SK-N-SH (cell line): ENCODE measurements around the gene KLHL18. TPM values are rescaled to one million over a fixed set of nuclear protein-coding genes. Genes with fewer than 3 reads are reported as not detected.

Experiments used
- CTCF ChIA-PET: fragments of 300-600, 350-600 bp; formaldehyde crosslinking; extraction: SDS; loops from one replicate; lab custom pipeline; 2021; lab: Yijun Ruan, JAX
- POLR2A ChIA-PET: fragments of 350-600 bp; sonication (Branson Sonifier 250); formaldehyde crosslinking; extraction: SDS; loops from one replicate; lab custom pipeline; 2020; ENCODE audit warnings: antibody characterized with exemption, inconsistent platforms; lab: Yijun Ruan, JAX
- DNase-seq: peaks from one replicate; pipeline ENCODE4 v3.0.0; 2012
- H2AFZ ChIP-seq: fragments of 200-600 bp; sonication (generic); 2 replicates; pipeline ENCODE4 v1.8.1; 2016; ENCODE audit warnings: antibody characterized with exemption, mild to moderate bottlenecking, low read depth
- H3F3A ChIP-seq: fragments of 200-600 bp; sonication (generic); replicated peaks from 2 replicates; pipeline ENCODE3; 2016; ENCODE audit warnings: antibody characterized with exemption, mild to moderate bottlenecking; ENCODE audit not compliant: insufficient read depth
- H3K27ac ChIP-seq, 2 experiments: fragments of 200-500 bp in 1 of 2; fragments of 200-600 bp in 1 of 2; sonication (Bioruptor generic) in 1 of 2; sonication (generic), shearing (Covaris generic) in 1 of 2; 2 replicates each; pipeline versions ENCODE4 v1.5.1 to v1.6.1; 2014 to 2016; ENCODE audit warnings: low read depth in 2 of 2, inconsistent platforms in 1 of 2, low read length in 1 of 2, mild to moderate bottlenecking in 1 of 2, mixed read lengths in 1 of 2
- H3K27me3 ChIP-seq: fragments of 200-600 bp; sonication (generic), shearing (Covaris generic); 2 replicates; pipeline ENCODE4 v1.6.1; 2016; ENCODE audit warnings: mixed run types; ENCODE audit not compliant: insufficient read depth
- H3K36me3 ChIP-seq, 2 experiments: fragments of 200-500 bp in 1 of 2; fragments of 200-600 bp in 1 of 2; sonication (Bioruptor generic) in 1 of 2; sonication (generic) in 1 of 2; replicated peaks in 1 of 2; 2 replicates each; pipeline versions ENCODE3 to v1.5.1; 2014 to 2016; ENCODE audit warnings: low read length in 1 of 2, mild to moderate bottlenecking in 1 of 2; ENCODE audit not compliant: insufficient read depth in 2 of 2, control insufficient read depth in 1 of 2
- H3K4me1 ChIP-seq, 2 experiments: fragments of 200-500 bp in 1 of 2; fragments of 200-600 bp in 1 of 2; sonication (Bioruptor generic) in 1 of 2; sonication (generic), shearing (Covaris generic) in 1 of 2; 2 replicates each; pipeline versions ENCODE4 v1.5.1 to v1.6.1; 2014 to 2016; ENCODE audit warnings: low read depth in 1 of 2, low read length in 1 of 2, mixed run types in 1 of 2; ENCODE audit not compliant: insufficient read depth in 2 of 2, control insufficient read depth in 1 of 2
- H3K4me2 ChIP-seq: fragments of 200-600 bp; sonication (generic), shearing (Covaris generic); 2 replicates; pipeline ENCODE4 v1.6.1; 2017; ENCODE audit warnings: mixed run types
- H3K4me3 ChIP-seq, 2 experiments: fragments of 200-500 bp in 1 of 2; fragments of 200-600 bp in 1 of 2; sonication (Bioruptor generic) in 1 of 2; sonication (generic), shearing (Covaris generic) in 1 of 2; 2 replicates each; pipeline versions ENCODE4 v1.5.1 to v1.8.1; 2014 to 2016; ENCODE audit warnings: low read depth in 2 of 2, inconsistent platforms in 1 of 2, low read length in 1 of 2, mild to moderate bottlenecking in 1 of 2, mixed read lengths in 1 of 2, moderate library complexity in 1 of 2
- H3K79me2 ChIP-seq: fragments of 200-600 bp; sonication (generic); 2 replicates; pipeline ENCODE4 v1.8.1; 2017; ENCODE audit warnings: mild to moderate bottlenecking; ENCODE audit not compliant: insufficient read depth
- H3K9ac ChIP-seq: fragments of 200-600 bp; sonication (generic); 2 replicates; pipeline ENCODE4 v1.6.1; 2017; ENCODE audit warnings: mixed run types
- H3K9me2 ChIP-seq: fragments of 200-600 bp; sonication (generic); 2 replicates; pipeline ENCODE4 v1.6.1; 2017; ENCODE audit warnings: mixed run types
- H3K9me3 ChIP-seq: fragments of 200-600 bp; sonication (generic); 2 replicates; pipeline ENCODE4 v1.6.1; 2017; ENCODE audit warnings: mixed run types, mild to moderate bottlenecking, moderate library complexity
- H4K20me1 ChIP-seq: fragments of 200-600 bp; sonication (generic); 2 replicates; pipeline ENCODE4 v1.6.1; 2017; ENCODE audit warnings: mild to moderate bottlenecking, mixed run types; ENCODE audit not compliant: insufficient read depth
- ELF1 ChIP-seq: IDR thresholded peaks from 2 replicates; pipeline ENCODE4 v1.4.0; 2012
- EP300 ChIP-seq, 2 experiments: IDR thresholded peaks; 2 replicates each; pipeline versions ENCODE4 v1.4.0 to v1.6.1; 2012; ENCODE audit warnings: borderline replicate concordance in 1 of 2, low read depth in 1 of 2, low read length in 1 of 2
- MXI1 ChIP-seq: IDR thresholded peaks from 2 replicates; pipeline ENCODE4 v1.6.1; 2012; ENCODE audit warnings: mild to moderate bottlenecking, low read depth, low read length, improper control_type of control experiment
- NRF1 ChIP-seq: IDR thresholded peaks from 2 replicates; pipeline ENCODE4 v1.6.1; 2012; ENCODE audit warnings: low read depth, mild to moderate bottlenecking, low read length
- PBX3 ChIP-seq: IDR thresholded peaks from 2 replicates; pipeline ENCODE4; 2012
- TEAD4 ChIP-seq: IDR thresholded peaks from 2 replicates; pipeline ENCODE4 v1.4.0; 2012; ENCODE audit warnings: mild to moderate bottlenecking, borderline replicate concordance; ENCODE audit not compliant: insufficient read depth
- WGBS: methylation state at CpG from one replicate; pipeline ENCODE4 v1.1.6; 2017; ENCODE audit warnings: low lambda C conversion rate; 5-methylcytosine and 5-hydroxymethylcytosine counted together
- polyA plus RNA-seq, 3 experiments: library from polyadenylated mRNA; depleted of rRNA; stranded (reverse); fragments of >200 nt; gene quantifications; 2 replicates each; pipeline ENCODE4 v1.2.3, GENCODE V29; 2012
- small RNA-seq, 7 experiments: library from RNA; depleted of rRNA; stranded (forward); fragments of <200 nt; gene quantifications; one replicate each; pipeline ENCODE3, GENCODE V24; 2012

Gene KLHL18
- polyA plus RNA-seq, 1 of the 3 experiments (the other 2 are of a cell fraction) = 55.2 TPM

GRCh38 chr3:47394140-47394870 is 111.6 kb downstream of the KLHL18 start (continued):
- no peak for TF ChIP-seq EP300 (IDR thresholded peaks at IDR 0.05; ENCODE audit: borderline replicate concordance in 1 of 2, low read depth in 1 of 2, low read length in 1 of 2)

- H3K27me3 ChIP-seq = no peaks in the 10 kb centered on the region
- H2AFZ ChIP-seq = no peak overlapping the region
- peaks cover 95% of the 10 kb centered on the region for H3K79me2 ChIP-seq
- H3K4me2 ChIP-seq = no peak overlapping the region
- no peak overlapping the region for H3K4me3 ChIP-seq
- H3K27ac ChIP-seq = peak overlapping the region in 1 of 2 experiments; percentile 7; a peak in 1 of 4 replicates
- CTCF ChIA-PET = interaction anchor here (0.7 to 1.8 kb wide), 4 partner anchors 11 to 116 kb away, joined by 3 to 10 read pairs (median 6); no protein-coding TSS in a partner anchor
- TF ChIP-seq ELF1 (no peak), MXI1 (peak; percentile 91), TEAD4 (no peak), PBX3 (no peak), NRF1 (no peak)
- 68% methylated on average over 2 of the region's 3 CpGs for WGBS
- POLR2A ChIA-PET = interaction anchor here (0.7 to 1.2 kb wide), 3 partner anchors 14 to 18 kb away, joined by 3 read pairs; partner anchors contain the start of gene PTPN23
- no peak overlapping the region for H3K9ac ChIP-seq
- H3F3A ChIP-seq = no peaks in the 10 kb centered on the region
- H3K4me1 ChIP-seq = peaks cover 11 to 18% of the 10 kb centered on the region in 2 experiments; a peak in 2 of 4 replicates
- peaks cover 73% of the 10 kb centered on the region for H4K20me1 ChIP-seq
- peaks cover 0 to 3% of the 10 kb centered on the region in 2 experiments for H3K36me3 ChIP-seq
- no peaks in the 10 kb centered on the region for H3K9me3 ChIP-seq
- DNase-seq = peak; percentile 58
- no peaks in the 10 kb centered on the region for H3K9me2 ChIP-seq
These were observed 112.1 kb downstream of the KLHL18 start for GRCh38 chr3:47394881-47395280.

Small RNA genes within 50 kb of the gene (small RNA-seq; reads per million reads assigned to genes)
- gene SNORD13P3 = 0 to 1.1 (median 0) reads per million in 7 experiments

Other genes starting within 250 kb of the KLHL18 start
- gene SETD2, start 118.8 kb upstream of the KLHL18 start, polyA plus RNA-seq (2012; rRNA removed) = 12.1 and 15.3 TPM in 2 replicates
- 23.9 and 31.8 TPM in 2 replicates for gene KIF9, start 145 bp upstream of the KLHL18 start, polyA plus RNA-seq (2012; rRNA removed)
- gene PTPN23, start 98.1 kb downstream of the KLHL18 start, polyA plus RNA-seq (2012; rRNA removed) = 4.4 and 10.9 TPM in 2 replicates
- 22.2 and 28.0 TPM in 2 replicates for gene SCAP, start 193.0 kb downstream of the KLHL18 start, polyA plus RNA-seq (2012; rRNA removed)
- gene ELP6, start 230.8 kb downstream of the KLHL18 start, polyA plus RNA-seq (2012; rRNA removed) = 79.8 and 88.3 TPM in 2 replicates